Keratinocyte (primary cell): Measurements from ENCODE around the gene AZIN2. TPM values are rescaled to one million over a fixed set of nuclear protein-coding genes. Genes with fewer than 3 reads are reported as not detected.
"Not testable (repeated sequence)": the region's sequence is repeated elsewhere in the genome, so short reads cannot be mapped to it uniquely, and the experiment has no call there.

Experiments
- DNase-seq: peaks from one replicate; pipeline ENCODE4 v3.0.0-alpha.2; 2011; ENCODE audit warnings: low read depth, missing footprints, low spot score
- FAIRE-seq: peaks from 2 replicates; lab custom pipeline; 2011; peaks lifted over from hg19 to GRCh38; lab: Jason Lieb, UNC
- H2AFZ ChIP-seq: 2 replicates; pipeline ENCODE4 v1.6.0; 2012; ENCODE audit warnings: low read length, control low read depth, inconsistent platforms; ENCODE audit not compliant: control insufficient read depth
- H3K27ac ChIP-seq: 2 replicates; pipeline ENCODE4 v1.5.1; 2011; ENCODE audit warnings: low read length; ENCODE audit not compliant: control insufficient read depth, insufficient read depth
- H3K27me3 ChIP-seq: 3 replicates; pipeline ENCODE4 v1.6.0; 2011; ENCODE audit warnings: low read length; ENCODE audit not compliant: control insufficient read depth, insufficient read depth; ENCODE audit errors: extremely low read depth
- H3K36me3 ChIP-seq, 2 experiments: 2 replicates in 1 of 2; 3 replicates in 1 of 2; pipeline ENCODE4 v1.5.1; 2011; ENCODE audit warnings: low read length in 2 of 2, mild to moderate bottlenecking in 1 of 2; ENCODE audit not compliant: control insufficient read depth in 2 of 2, insufficient read depth in 2 of 2; ENCODE audit errors: extremely low read depth in 1 of 2
- H3K4me1 ChIP-seq: 3 replicates; pipeline ENCODE4 v1.5.1; 2011; ENCODE audit warnings: low read length; ENCODE audit not compliant: control insufficient read depth, insufficient read depth; ENCODE audit errors: extremely low read depth
- H3K4me2 ChIP-seq: 3 replicates; pipeline ENCODE4 v1.6.0; 2011; ENCODE audit warnings: low read depth, low read length; ENCODE audit not compliant: control insufficient read depth, insufficient read depth; ENCODE audit errors: extremely low read depth
- H3K4me3 ChIP-seq, 3 experiments: fragments of 200-600 bp in 1 of 3; sonication (generic) in 1 of 3; 2 replicates in 2 of 3; 3 replicates in 1 of 3; pipeline ENCODE4 v1.5.1; 2011 to 2016; ENCODE audit warnings: low read length in 3 of 3, mild to moderate bottlenecking in 3 of 3, control low read depth in 2 of 3, inconsistent platforms in 1 of 3, low read depth in 1 of 3, mixed read lengths in 1 of 3, mixed run types in 1 of 3, moderate library complexity in 1 of 3; ENCODE audit not compliant: control insufficient read depth in 2 of 3, insufficient read depth in 2 of 3; ENCODE audit errors: extremely low read depth in 1 of 3
- H3K79me2 ChIP-seq: 2 replicates; pipeline ENCODE4 v1.6.0; 2012; ENCODE audit warnings: low read length; ENCODE audit not compliant: control insufficient read depth, insufficient read depth
- H3K9ac ChIP-seq: 3 replicates; pipeline ENCODE4 v1.6.0; 2011; ENCODE audit warnings: low read length; ENCODE audit not compliant: control insufficient read depth, insufficient read depth; ENCODE audit errors: extremely low read depth
- H3K9me1 ChIP-seq: 3 replicates; pipeline ENCODE4 v1.6.0; 2011; ENCODE audit warnings: low read length; ENCODE audit not compliant: control insufficient read depth, insufficient read depth; ENCODE audit errors: extremely low read depth
- H3K9me3 ChIP-seq: 2 replicates; pipeline ENCODE4 v1.5.1; 2012; ENCODE audit warnings: low read depth, low read length; ENCODE audit not compliant: control insufficient read depth
- H4K20me1 ChIP-seq: 3 replicates; pipeline ENCODE4 v1.6.0; 2011; ENCODE audit warnings: low read length; ENCODE audit not compliant: control insufficient read depth, insufficient read depth; ENCODE audit errors: extremely low read depth
- EZH2 ChIP-seq: IDR thresholded peaks from one replicate; pipeline ENCODE4 v1.6.1; 2012; ENCODE audit warnings: inconsistent platforms, mild to moderate bottlenecking, low read length, moderate library complexity
- dilution Hi-C: fragments of 300-500 bp; cut with MboI; formaldehyde crosslinking; loops from one replicate; pipeline ENCODE4 v1.7.0; 2020; ENCODE audit warnings: low sequenced_read_pairs; ENCODE audit not compliant: extremely low pct_ligation_motif_present
- polyA plus RNA-seq, 5 experiments: library from polyadenylated mRNA; depleted of rRNA in 3 of 5; stranded (reverse) in 3 of 5; stranded (forward) in 1 of 5; unstranded in 1 of 5; fragments of >200 nt; gene quantifications; 1 replicate in 1 of 5; 2 replicates in 3 of 5; 3 replicates in 1 of 5; pipeline versions ENCODE4 v1.2.1 to v1.2.3, GENCODE V29; 2011 to 2012; ENCODE audit warnings: missing spikeins in 2 of 5, low read depth in 1 of 5, low replicate concordance in 1 of 5
- TF ChIP-seq, protein P1 (sequence below), 3 experiments: IDR thresholded peaks in 1 of 3; conservative IDR thresholded peaks in 1 of 3; optimal IDR thresholded peaks in 1 of 3; 2 replicates in 2 of 3; 3 replicates in 1 of 3; pipeline versions ENCODE3 to v1.5.1; 2011; ENCODE audit warnings: low read length in 3 of 3, mild to moderate bottlenecking in 3 of 3, moderate library complexity in 2 of 3, control low read depth in 1 of 3, inconsistent platforms in 1 of 3; ENCODE audit not compliant: insufficient read depth in 2 of 3; ENCODE audit errors: extremely low read depth in 1 of 3

The AZIN2 gene
- polyA plus RNA-seq, 1 donor (not counting 4 experiments of a cell fraction or from before 2014, with no cell fraction given) = 6.7 TPM

DNA sequence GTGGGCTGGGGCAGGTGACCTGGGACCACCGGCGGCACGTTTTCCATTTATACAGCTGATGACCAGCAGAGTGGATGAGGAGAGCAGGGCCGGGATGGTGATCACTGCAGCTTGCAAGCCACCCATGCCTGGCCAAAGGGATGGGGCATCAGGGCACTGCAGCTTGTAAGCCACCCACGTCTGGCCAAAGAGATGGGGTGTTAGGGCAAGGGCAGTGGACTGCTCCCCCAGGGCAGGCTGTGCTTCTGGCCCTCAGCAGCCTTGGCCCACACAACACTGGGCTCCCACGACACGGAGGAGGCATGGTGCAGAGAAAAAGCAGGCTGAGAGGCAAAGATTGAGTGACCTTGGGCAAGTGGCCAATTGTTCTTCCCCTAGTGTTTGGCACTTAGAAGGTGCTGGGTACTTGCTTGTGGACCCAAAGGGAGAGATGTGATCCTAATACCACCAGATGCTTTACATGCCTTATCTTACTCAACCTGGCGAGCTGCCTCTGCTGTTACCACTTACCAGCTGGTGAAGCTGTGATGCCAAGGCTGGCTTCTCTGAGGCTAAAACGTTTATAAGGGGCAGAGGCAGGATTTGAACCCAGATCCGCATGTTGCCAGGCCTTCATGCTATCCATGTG, 52.6 kb downstream of the AZIN2 start:
- Histone ChIP-seq H3K27me3 (no peaks in the 10 kb centered on the region), H3K79me2 (no peaks in the 10 kb centered on the region), H3K36me3 (no peaks in the 10 kb centered on the region), H3K27ac (no peak overlapping the region), H4K20me1 (no peaks in the 10 kb centered on the region), H3K4me2 (no peak overlapping the region), H3K4me3 (no peak overlapping the region), H2AFZ (no peak overlapping the region), H3K4me1 (peaks cover 20% of the 10 kb centered on the region), H3K9me3 (no peaks in the 10 kb centered on the region), H3K9me1 (no peaks in the 10 kb centered on the region), H3K9ac (no peak overlapping the region)
- dilution Hi-C loops = no loop called here
- no peak for FAIRE-seq
- no peak for DNase-seq
- TF ChIP-seq EZH2 = no peak
- TF ChIP-seq, protein P1, sequence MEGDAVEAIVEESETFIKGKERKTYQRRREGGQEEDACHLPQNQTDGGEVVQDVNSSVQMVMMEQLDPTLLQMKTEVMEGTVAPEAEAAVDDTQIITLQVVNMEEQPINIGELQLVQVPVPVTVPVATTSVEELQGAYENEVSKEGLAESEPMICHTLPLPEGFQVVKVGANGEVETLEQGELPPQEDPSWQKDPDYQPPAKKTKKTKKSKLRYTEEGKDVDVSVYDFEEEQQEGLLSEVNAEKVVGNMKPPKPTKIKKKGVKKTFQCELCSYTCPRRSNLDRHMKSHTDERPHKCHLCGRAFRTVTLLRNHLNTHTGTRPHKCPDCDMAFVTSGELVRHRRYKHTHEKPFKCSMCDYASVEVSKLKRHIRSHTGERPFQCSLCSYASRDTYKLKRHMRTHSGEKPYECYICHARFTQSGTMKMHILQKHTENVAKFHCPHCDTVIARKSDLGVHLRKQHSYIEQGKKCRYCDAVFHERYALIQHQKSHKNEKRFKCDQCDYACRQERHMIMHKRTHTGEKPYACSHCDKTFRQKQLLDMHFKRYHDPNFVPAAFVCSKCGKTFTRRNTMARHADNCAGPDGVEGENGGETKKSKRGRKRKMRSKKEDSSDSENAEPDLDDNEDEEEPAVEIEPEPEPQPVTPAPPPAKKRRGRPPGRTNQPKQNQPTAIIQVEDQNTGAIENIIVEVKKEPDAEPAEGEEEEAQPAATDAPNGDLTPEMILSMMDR (optimal IDR thresholded peaks at IDR 0.05 in 1 of 3, IDR thresholded peaks at IDR 0.05 in 1 of 3, conservative IDR thresholded peaks at IDR 0.05 in 1 of 3; ENCODE audit: extremely low read depth in 1 of 3, insufficient read depth in 2 of 3, low read length in 3 of 3) = no peak

DNA sequence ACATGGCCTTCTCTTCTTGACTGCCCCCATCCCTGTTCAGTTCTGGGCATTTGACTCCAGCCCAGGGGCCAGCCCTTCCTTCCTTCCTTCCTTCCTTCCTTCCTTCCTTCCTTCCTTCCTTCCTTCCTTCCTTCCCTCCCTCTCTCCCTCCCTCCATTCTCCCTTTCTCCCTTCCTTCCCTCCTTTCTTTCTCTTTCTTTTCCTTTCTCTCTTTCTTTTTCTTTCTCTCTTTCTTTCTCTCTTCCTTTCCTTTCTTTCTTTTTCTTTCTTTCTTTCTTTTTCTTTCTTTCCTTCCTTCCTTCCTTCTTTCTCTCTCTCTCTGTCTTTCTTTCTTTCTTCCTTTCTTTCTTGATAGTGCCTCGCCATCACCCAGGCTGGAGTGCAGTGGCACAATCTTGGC, 55.1 kb downstream of the AZIN2 start:
- H3K9ac ChIP-seq, DNase-seq, H3K27ac ChIP-seq, H4K20me1 ChIP-seq, H3K4me3 ChIP-seq, H3K9me3 ChIP-seq, H3K4me2 ChIP-seq, H2AFZ ChIP-seq, H3K9me1 ChIP-seq, H3K4me1 ChIP-seq, H3K36me3 ChIP-seq, FAIRE-seq, dilution Hi-C loops, H3K27me3 ChIP-seq, H3K79me2 ChIP-seq: not testable (repeated sequence)

DNA sequence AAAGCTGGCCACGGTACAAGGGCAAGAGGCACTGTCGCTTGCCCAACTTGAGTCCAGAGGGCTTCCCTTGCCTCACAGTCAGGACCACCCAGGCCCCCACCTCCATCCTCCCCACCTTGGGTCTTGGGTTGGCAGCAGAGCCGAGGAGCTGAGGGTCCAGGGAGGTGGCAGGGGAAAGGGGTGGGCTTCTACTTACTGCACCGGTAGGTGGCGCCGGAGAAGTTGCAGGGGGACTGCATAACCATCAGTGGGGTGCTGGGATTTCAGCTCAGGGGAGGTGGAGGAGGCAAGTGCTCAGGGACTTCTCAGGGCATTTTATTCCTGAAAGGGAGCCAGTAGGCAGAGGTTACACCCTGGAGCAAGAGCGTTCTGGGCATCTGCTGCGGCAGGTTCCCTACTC, 56.8 kb downstream of the AZIN2 start:
- dilution Hi-C loops = no loop called here
- Histone ChIP-seq H3K79me2 (no peaks in the 10 kb centered on the region), H3K4me1 (no peaks in the 10 kb centered on the region), H3K9me1 (no peaks in the 10 kb centered on the region), H3K27ac (no peak overlapping the region), H3K4me2 (no peak overlapping the region), H4K20me1 (no peaks in the 10 kb centered on the region), H3K9me3 (no peaks in the 10 kb centered on the region), H3K27me3 (no peaks in the 10 kb centered on the region), H2AFZ (no peak overlapping the region), H3K36me3 (no peaks in the 10 kb centered on the region), H3K4me3 (no peak overlapping the region), H3K9ac (no peak overlapping the region)
- DNase-seq = no peak
- no peak for TF ChIP-seq EZH2
- TF ChIP-seq, protein P1 (optimal IDR thresholded peaks at IDR 0.05 in 1 of 3, IDR thresholded peaks at IDR 0.05 in 1 of 3, conservative IDR thresholded peaks at IDR 0.05 in 1 of 3; ENCODE audit: extremely low read depth in 1 of 3, insufficient read depth in 2 of 3, low read length in 3 of 3) = peak; percentile 23 to 67 (median 24)
- FAIRE-seq = no peak
